GM23338 (cell line): Measurements from ENCODE around the gene SYNPO2. TPM values are rescaled to one million over a fixed set of nuclear protein-coding genes. Genes with fewer than 3 reads are reported as not detected.

Source experiments
- ATAC-seq: fragments of 200-7000 bp; cut with Tn5 transposase; 3 replicates; pipeline ENCODE4 v1.9.1; 2020
- DNase-seq: peaks from one replicate; pipeline ENCODE4 v3.0.0-alpha.2; 2015; ENCODE audit warnings: low spot score
- H2AFZ ChIP-seq: fragments of 200-600 bp; sonication (generic); 2 replicates; pipeline ENCODE4 v1.8.0; 2016; ENCODE audit warnings: antibody characterized with exemption, mild to moderate bottlenecking, moderate library complexity
- H3F3A ChIP-seq: fragments of 200-600 bp; sonication (generic); replicated peaks from 2 replicates; pipeline ENCODE4 v1.8.0; 2017; ENCODE audit warnings: antibody characterized with exemption, mixed run types, low read depth
- H3K27ac ChIP-seq: fragments of 200-600 bp; sonication (generic); 2 replicates; pipeline ENCODE4 v1.6.1; 2016; ENCODE audit warnings: low read depth
- H3K27me3 ChIP-seq: fragments of 200-600 bp; sonication (generic); 2 replicates; pipeline ENCODE4 v1.8.0; 2016; ENCODE audit warnings: mild to moderate bottlenecking, mixed run types, moderate library complexity; ENCODE audit not compliant: insufficient read depth
- H3K36me3 ChIP-seq: fragments of 200-600 bp; sonication (generic); 2 replicates; pipeline ENCODE4 v1.8.0; 2016; ENCODE audit warnings: mild to moderate bottlenecking; ENCODE audit not compliant: insufficient read depth
- H3K4me1 ChIP-seq: fragments of 200-600 bp; sonication (generic); 2 replicates; pipeline ENCODE4 v1.8.0; 2016; ENCODE audit warnings: mild to moderate bottlenecking, moderate library complexity; ENCODE audit not compliant: insufficient read depth
- H3K4me2 ChIP-seq: fragments of 200-600 bp; sonication (generic); 2 replicates; pipeline ENCODE4 v1.7.1; 2017; ENCODE audit warnings: mixed run types
- H3K4me3 ChIP-seq: fragments of 200-600 bp; sonication (generic); 2 replicates; pipeline ENCODE4 v1.6.1; 2016; ENCODE audit warnings: mixed run types
- H3K79me2 ChIP-seq: fragments of 200-600 bp; sonication (generic); replicated peaks from 2 replicates; pipeline ENCODE4 v1.8.0; 2017; ENCODE audit warnings: mild to moderate bottlenecking; ENCODE audit not compliant: insufficient read depth
- H3K9me2 ChIP-seq: fragments of 200-600 bp; sonication (generic); 2 replicates; pipeline ENCODE4 v1.8.0; 2017; ENCODE audit not compliant: insufficient read depth
- H4K20me1 ChIP-seq: fragments of 200-600 bp; sonication (generic); replicated peaks from 2 replicates; pipeline ENCODE4 v1.8.0; 2017; ENCODE audit warnings: mild to moderate bottlenecking; ENCODE audit not compliant: insufficient read depth
- H3K27ac Mint-ChIP-seq: 2 replicates; pipeline ENCODE4 v1.8.0; 2020; ENCODE audit warnings: inconsistent platforms, mild to moderate bottlenecking, moderate library complexity, mixed read lengths
- H3K27me3 Mint-ChIP-seq: 3 replicates; pipeline ENCODE4 v1.8.0; 2022; ENCODE audit warnings: low read depth, mild to moderate bottlenecking, moderate library complexity, mixed read lengths, inconsistent platforms; ENCODE audit not compliant: insufficient read depth, poor library complexity
- H3K36me3 Mint-ChIP-seq: 3 replicates; pipeline ENCODE4 v1.8.0; 2021; ENCODE audit warnings: low read depth, mild to moderate bottlenecking, inconsistent platforms, moderate library complexity, mixed read lengths
- H3K4me1 Mint-ChIP-seq: 3 replicates; pipeline ENCODE4 v1.8.0; 2020; ENCODE audit warnings: mild to moderate bottlenecking, inconsistent platforms, mixed read lengths
- H3K4me3 Mint-ChIP-seq: 3 replicates; pipeline ENCODE4 v1.8.0; 2021; ENCODE audit warnings: moderate library complexity, mild to moderate bottlenecking, inconsistent platforms, mixed read lengths
- H3K9me3 Mint-ChIP-seq: 3 replicates; pipeline ENCODE4 v1.8.0; 2020; ENCODE audit warnings: moderate library complexity, mild to moderate bottlenecking, inconsistent platforms, mixed read lengths
- CREB1 ChIP-seq: fragments of 250-450 bp; sonication (Bioruptor Pico); IDR thresholded peaks from 2 replicates; pipeline ENCODE4 v1.5.0; 2020; ENCODE audit warnings: low read depth, mild to moderate bottlenecking, moderate library complexity
- CTCF ChIP-seq, 2 experiments: fragments of 200-600 bp in 1 of 2; sonication (generic) in 1 of 2; conservative IDR thresholded peaks; 2 replicates each; pipeline versions ENCODE4 v1.5.1 to v1.6.1; 2016 to 2017; ENCODE audit warnings: antibody characterized with exemption in 2 of 2, low read depth in 2 of 2, mild to moderate bottlenecking in 2 of 2, moderate library complexity in 1 of 2
- ETS1 ChIP-seq: IDR thresholded peaks from 2 replicates; pipeline ENCODE4 v1.6.1; 2016; ENCODE audit warnings: antibody characterized with exemption
- EZH2 ChIP-seq: fragments of 200-600 bp; sonication (generic); IDR thresholded peaks from one replicate; pipeline ENCODE4 v1.8.0; 2017; ENCODE audit warnings: antibody characterized with exemption, mild to moderate bottlenecking, low read depth; ENCODE audit not compliant: unreplicated experiment
- EZH2phosphoT487 ChIP-seq: fragments of 200-600 bp; sonication (generic); IDR thresholded peaks from one replicate; pipeline ENCODE4 v1.8.1; 2018; ENCODE audit warnings: antibody characterized with exemption; ENCODE audit not compliant: unreplicated experiment
- JUNB ChIP-seq: IDR thresholded peaks from one replicate; pipeline ENCODE4 v1.6.1; 2016; ENCODE audit warnings: antibody characterized with exemption; ENCODE audit not compliant: unreplicated experiment
- NANOG ChIP-seq: IDR thresholded peaks from 2 replicates; pipeline ENCODE4 v1.6.1; 2016; ENCODE audit warnings: antibody characterized with exemption, borderline replicate concordance
- POLR2AphosphoS5 ChIP-seq: IDR thresholded peaks from 2 replicates; pipeline ENCODE4 v1.6.1; 2016; ENCODE audit warnings: antibody characterized with exemption, low read depth
- STAT1 ChIP-seq: IDR thresholded peaks from one replicate; pipeline ENCODE4 v1.6.1; 2016; ENCODE audit warnings: antibody characterized with exemption; ENCODE audit not compliant: unreplicated experiment
- ZNF114 ChIP-seq: fragments of 250-450 bp; sonication (Bioruptor Pico); IDR thresholded peaks from 2 replicates; pipeline ENCODE4 v1.5.0; 2020; ENCODE audit warnings: mild to moderate bottlenecking, moderate library complexity
- ZNF331 ChIP-seq: fragments of 250-450 bp; sonication (Bioruptor Pico); IDR thresholded peaks from 2 replicates; pipeline ENCODE4 v1.5.0; 2020; ENCODE audit warnings: low read depth, mild to moderate bottlenecking, moderate library complexity
- ZNF462 ChIP-seq: fragments of 250-450 bp; sonication (Bioruptor Pico); IDR thresholded peaks from 2 replicates; pipeline ENCODE4 v1.5.0; 2020; ENCODE audit warnings: mild to moderate bottlenecking, moderate library complexity
- polyA plus RNA-seq: library from polyadenylated mRNA; unstranded; fragments of >200 nt; fragmentation: Nextera tagmentation; extraction: Ambion mirVana; gene quantifications from 2 replicates; pipeline ENCODE4 v1.2.1, GENCODE V29; 2016
- total RNA-seq: library from RNA; depleted of rRNA; stranded (reverse); fragments of >200 nt; shearing (Covaris generic); gene quantifications from 2 replicates; pipeline ENCODE4 v1.2.3, GENCODE V29; 2014

SYNPO2 gene
- total and polyA plus RNA-seq, 2 experiments from 2014 or later: 2.1 to 3.4 TPM

- TF ChIP-seq ZNF462 (CRISPR knock-in tag) (no peak), POLR2AphosphoS5 (no peak), ZNF331 (CRISPR knock-in tag) (no peak), JUNB (no peak), STAT1 (no peak), ZNF114 (CRISPR knock-in tag) (no peak), CREB1 (CRISPR knock-in tag) (no peak), EZH2phosphoT487 (no peak), EZH2 (no peak), ETS1 (no peak)
Observed at GRCh38 chr4:118972167-118972566, 83.5 kb downstream of the SYNPO2 start (continued).

GRCh38 chr4:118973295-118973694, 84.6 kb downstream of the SYNPO2 start:
- Histone ChIP-seq H4K20me1 (no peaks in the 10 kb centered on the region), H3K9me2 (no peaks in the 10 kb centered on the region), H3K36me3 (no peaks in the 10 kb centered on the region), H3K4me1 (peaks cover 9% of the 10 kb centered on the region), H3F3A (no peaks in the 10 kb centered on the region), H3K27me3 (no peaks in the 10 kb centered on the region), H3K4me3 (no peak overlapping the region), H3K27ac (no peak overlapping the region), H3K79me2 (no peaks in the 10 kb centered on the region), H2AFZ (no peak overlapping the region), H3K4me2 (no peak overlapping the region)
- no peak for DNase-seq
- peaks cover 8% of the 10 kb centered on the region for H3K4me1 Mint-ChIP-seq
- no peak overlapping the region for H3K4me3 Mint-ChIP-seq
- ATAC-seq: no peak
- no peaks in the 10 kb centered on the region for H3K36me3 Mint-ChIP-seq
- no peak overlapping the region for H3K27ac Mint-ChIP-seq
- no peaks in the 10 kb centered on the region for H3K27me3 Mint-ChIP-seq
- no peaks in the 10 kb centered on the region for H3K9me3 Mint-ChIP-seq
- TF ChIP-seq CREB1 (CRISPR knock-in tag) (no peak), ETS1 (no peak), CTCF (conservative IDR thresholded peaks at IDR 0.05; ENCODE audit: low read depth in 2 of 2) (no peak), STAT1 (no peak), JUNB (no peak), ZNF331 (CRISPR knock-in tag) (no peak), POLR2AphosphoS5 (no peak), NANOG (no peak)
